K562 (cell line): ENCODE results near the gene CDK11A. TPM values are rescaled to one million over a fixed set of nuclear protein-coding genes. Genes with fewer than 3 reads are reported as not detected.
"Not testable (repeated sequence)": the region's sequence is repeated elsewhere in the genome, so short reads cannot be mapped to it uniquely, and the experiment has no call there.

Experiments
- ATAC-seq: fragments of 200-7000 bp; cut with Tn5 transposase; 3 replicates; pipeline ENCODE4 v1.9.1; 2020; ENCODE audit warnings: moderate library complexity
- BruUV-seq: library from RNA; stranded (reverse); fragments of 400-500 nt; replicated peaks from 2 replicates; lab custom pipeline; 2021; lab: Mats Ljungman, UMichigan
- CTCF ChIA-PET: fragments of 300-600 bp; formaldehyde crosslinking; extraction: SDS; loops from one replicate; lab custom pipeline; 2021; ENCODE audit warnings: low intra/inter-chr PET ratio; lab: Yijun Ruan, JAX
- POLR2A ChIA-PET: fragments of 300-600, 350-650 bp; sonication (Branson Sonifier 250); formaldehyde crosslinking; extraction: SDS; loops from one replicate; lab custom pipeline; 2021; ENCODE audit warnings: antibody characterized with exemption, inconsistent platforms; lab: Yijun Ruan, JAX
- DNase-seq, 4 experiments: peaks; one replicate each; pipeline versions ENCODE4 v3.0.0 to v3.0.0-alpha.2; 2011 to 2018; ENCODE audit warnings: low spot score in 3 of 4, mixed read lengths in 3 of 4; ENCODE audit errors: extremely low read depth in 1 of 4
- FAIRE-seq: peaks from 2 replicates; lab custom pipeline; 2011; peaks lifted over from hg19 to GRCh38; lab: Jason Lieb, UNC
- H2AFZ ChIP-seq: 2 replicates; pipeline ENCODE4 v1.6.0; 2011; ENCODE audit warnings: low read depth, low read length, control low read depth, inconsistent platforms
- H3K27ac ChIP-seq: fragments of 200-600 bp; 3 replicates; pipeline ENCODE4 v1.8.0; 2011; ENCODE audit warnings: low read depth, mild to moderate bottlenecking, control low read depth, inconsistent platforms, low read length, moderate library complexity, mixed read lengths; ENCODE audit errors: extremely low read depth
- H3K27me3 ChIP-seq, 2 experiments: fragments of 300-600 bp in 1 of 2; 2 replicates in 1 of 2; 3 replicates in 1 of 2; pipeline versions ENCODE4 v1.6.0 to v1.8.0; 2011; ENCODE audit warnings: inconsistent platforms in 2 of 2, low read length in 2 of 2, mild to moderate bottlenecking in 1 of 2, mixed read lengths in 1 of 2, moderate library complexity in 1 of 2; ENCODE audit not compliant: control insufficient read depth in 2 of 2, insufficient read depth in 2 of 2
- H3K36me3 ChIP-seq: fragments of 300-600 bp; 3 replicates; pipeline ENCODE4 v1.8.0; 2011; ENCODE audit warnings: mild to moderate bottlenecking, low read length, inconsistent platforms; ENCODE audit not compliant: control insufficient read depth, insufficient read depth
- H3K4me1 ChIP-seq, 2 experiments: fragments of 200-600 bp in 1 of 2; replicated peaks in 1 of 2; 2 replicates in 1 of 2; 3 replicates in 1 of 2; pipeline versions ENCODE4 v1.5.1 to v1.8.0; 2011; ENCODE audit warnings: inconsistent platforms in 2 of 2, low read length in 2 of 2, mild to moderate bottlenecking in 1 of 2, mixed read lengths in 1 of 2, moderate library complexity in 1 of 2; ENCODE audit not compliant: control insufficient read depth in 2 of 2, insufficient read depth in 2 of 2
- H3K4me2 ChIP-seq: 2 replicates; pipeline ENCODE4 v1.6.1; 2011; ENCODE audit warnings: low read length, control low read depth, inconsistent platforms, mixed read lengths; ENCODE audit not compliant: insufficient read depth
- H3K4me3 ChIP-seq: fragments of 200-600 bp; sonication (generic), shearing (Covaris generic); 2 replicates; pipeline ENCODE4 v1.5.1; 2016; ENCODE audit warnings: control low read depth, inconsistent platforms
- H3K79me2 ChIP-seq: fragments of 200-600 bp; 3 replicates; pipeline ENCODE4 v1.8.0; 2011; ENCODE audit warnings: low read length, inconsistent platforms; ENCODE audit not compliant: control insufficient read depth, insufficient read depth
- H3K9ac ChIP-seq, 2 experiments: 2 replicates each; pipeline versions ENCODE4 v1.6.0 to v1.6.1; 2011; ENCODE audit warnings: low read depth in 2 of 2, low read length in 2 of 2, control low read depth in 1 of 2, inconsistent platforms in 1 of 2, mild to moderate bottlenecking in 1 of 2, mixed read lengths in 1 of 2; ENCODE audit not compliant: insufficient read depth in 1 of 2
- H3K9me1 ChIP-seq: one replicate; pipeline ENCODE4 v1.6.0; 2011; ENCODE audit warnings: inconsistent platforms, mild to moderate bottlenecking, low read length, moderate library complexity; ENCODE audit not compliant: control insufficient read depth, insufficient read depth
- H3K9me3 ChIP-seq: replicated peaks from 2 replicates; pipeline ENCODE4 v1.5.1; 2011; ENCODE audit warnings: low read depth, low read length, inconsistent platforms; ENCODE audit not compliant: control insufficient read depth, insufficient read depth
- H4K20me1 ChIP-seq: replicated peaks from 2 replicates; pipeline ENCODE4 v1.6.1; 2011; ENCODE audit warnings: low read length, inconsistent platforms, mixed read lengths; ENCODE audit not compliant: control insufficient read depth, insufficient read depth
- WGBS: fragments of 100-300 bp; shearing (Covaris generic); methylation state at CpG from one replicate; pipeline ENCODE4 v1.1.6; 2016; ENCODE audit warnings: low coverage, mixed read lengths; ENCODE audit not compliant: insufficient coverage; ENCODE audit errors: missing lambda C conversion rate; 5-methylcytosine and 5-hydroxymethylcytosine counted together
- in situ Hi-C: fragments of 300-500 bp; cut with MboI; formaldehyde crosslinking; loops from 4 replicates; pipeline ENCODE4 v1.15.0; 2018; ENCODE audit warnings: inconsistent platforms, mixed read lengths
- intact Hi-C: fragments of 100-400 bp; cut with micrococcal nuclease; formaldehyde crosslinking; loops from 2 replicates; pipeline ENCODE4 v1.14.2; 2022
- polyA plus RNA-seq, 8 experiments: library from polyadenylated mRNA; depleted of rRNA in 4 of 8; stranded (reverse) in 5 of 8; unstranded in 3 of 8; fragments of >200 nt; fragmentation: Nextera tagmentation in 2 of 8; fragmentation: Illumina TruSeq in 1 of 8; extraction: Ambion mirVana in 2 of 8; extraction: Trizol in 1 of 8; gene quantifications; 2 replicates each; pipeline versions ENCODE4 v1.2.1 to v1.2.3, GENCODE V29; 2011 to 2014; ENCODE audit warnings: inconsistent platforms in 1 of 8, missing spikeins in 1 of 8
- total RNA-seq, 7 experiments: library from RNA; depleted of rRNA in 6 of 7; stranded (reverse); fragments of >200 nt in 6 of 7; fragmentation: Illumina TruSeq in 2 of 7; extraction: Trizol in 2 of 7; gene quantifications; 2 replicates each; pipeline versions ENCODE4 v1.2.1 to v1.2.3, GENCODE V29; 2011 to 2021; ENCODE audit warnings: low replicate concordance in 1 of 7

CDK11A gene
- total and polyA plus RNA-seq, 9 of the 15 experiments (the other 6 are each of a cell fraction or from before 2014, with no cell fraction given), result 4.5 to 71.0 (median 43.9) TPM

GRCh38 chr1:1700557-1700956 lies 23.6 kb downstream of the CDK11A start:
- H3K9ac ChIP-seq, H4K20me1 ChIP-seq, H3K79me2 ChIP-seq, H2AFZ ChIP-seq, POLR2A ChIA-PET, H3K9me3 ChIP-seq, H3K4me3 ChIP-seq, DNase-seq, H3K27me3 ChIP-seq, CTCF ChIA-PET, H3K27ac ChIP-seq, H3K9me1 ChIP-seq, BruUV-seq, intact Hi-C loops, H3K4me1 ChIP-seq, in situ Hi-C loops, H3K4me2 ChIP-seq: not testable (repeated sequence)
- no CpG with 5 or more reads among the region's 33 CpGs for WGBS
- FAIRE-seq (peak; percentile 35), ATAC-seq (peak; percentile 23; the same call in 2 of the 3 replicates)
- H3K36me3 ChIP-seq, result peaks cover 11% of the 10 kb centered on the region; the same call in 1 of the 3 replicates

- H3K4me1 ChIP-seq, H4K20me1 ChIP-seq, H3K9ac ChIP-seq, intact Hi-C loops, ATAC-seq, H3K27me3 ChIP-seq, H2AFZ ChIP-seq, H3K27ac ChIP-seq, FAIRE-seq, H3K4me3 ChIP-seq, BruUV-seq, H3K9me3 ChIP-seq, H3K4me2 ChIP-seq, DNase-seq, in situ Hi-C loops, POLR2A ChIA-PET, H3K9me1 ChIP-seq, H3K79me2 ChIP-seq, CTCF ChIA-PET: not testable (repeated sequence)
- WGBS, result no CpG with 5 or more reads among the region's 45 CpGs
- peaks cover 11% of the 10 kb centered on the region; the same call in 1 of the 3 replicates for H3K36me3 ChIP-seq
These were observed 24.1 kb downstream of the CDK11A start for GRCh38 chr1:1700067-1700466.

GRCh38 chr1:1699061-1699460 lies 25.1 kb downstream of the CDK11A start:
- FAIRE-seq, ATAC-seq, H3K4me1 ChIP-seq, CTCF ChIA-PET, H3K9me1 ChIP-seq, intact Hi-C loops, BruUV-seq, H3K9me3 ChIP-seq, in situ Hi-C loops, H3K27me3 ChIP-seq, H3K9ac ChIP-seq, H3K79me2 ChIP-seq, H2AFZ ChIP-seq, POLR2A ChIA-PET, H3K27ac ChIP-seq, H3K4me2 ChIP-seq, H3K36me3 ChIP-seq, H4K20me1 ChIP-seq, DNase-seq, H3K4me3 ChIP-seq: not testable (repeated sequence)
- WGBS, result 60% methylated on average over 5 of the region's 19 CpGs
